Measurements from ENCODE around the gene CUX1.

The CUX1 gene

GRCh38 chr7:101780281-101780680, 37.1 kb upstream of the CUX1 start:
- ChIA-PET POLR2A (no interaction called here), CTCF (no interaction called here)
- H3K4me1 ChIP-seq (ENCODE audit: control insufficient read depth, insufficient read depth, low read length): no peaks in the 10 kb centered on the region
- no peaks in the 10 kb centered on the region for H3K9me3 ChIP-seq (ENCODE audit: control insufficient read depth, insufficient read depth, low read depth, low read length)
- no peak overlapping the region for H3K4me3 ChIP-seq (ENCODE audit: low read depth, low read length)
- no peaks in the 10 kb centered on the region for H3K36me3 ChIP-seq (ENCODE audit: control insufficient read depth in 2 of 2, insufficient read depth in 1 of 2, low read length in 2 of 2)
- no peak for TF ChIP-seq ZNF529 (tag by site-specific recombination; IDR thresholded peaks at IDR 0.05; ENCODE audit: insufficient replicate concordance)
- TF ChIP-seq ZFP41 (tag by site-specific recombination; IDR thresholded peaks at IDR 0.05; ENCODE audit: borderline replicate concordance): no peak
- TF ChIP-seq KLF8 (tag by site-specific recombination; IDR thresholded peaks at IDR 0.05): no peak
- TF ChIP-seq ZNF433 (tag by site-specific recombination; IDR thresholded peaks at IDR 0.05; ENCODE audit: low read depth): no peak
- TF ChIP-seq ZNF10 (tag by site-specific recombination; IDR thresholded peaks at IDR 0.05): no peak
- no peak for TF ChIP-seq GFI1B (tag by site-specific recombination; IDR thresholded peaks at IDR 0.05)
- no peak for TF ChIP-seq ZNF16 (tag by site-specific recombination; IDR thresholded peaks at IDR 0.05; ENCODE audit: low read depth)
- TF ChIP-seq SP7 (tag by site-specific recombination; IDR thresholded peaks at IDR 0.05): no peak
- no peak for TF ChIP-seq MYNN (tag by site-specific recombination; IDR thresholded peaks at IDR 0.05; ENCODE audit: borderline replicate concordance)
- TF ChIP-seq TSHZ1 (tag by site-specific recombination; IDR thresholded peaks at IDR 0.05; ENCODE audit: borderline replicate concordance): no peak
- TF ChIP-seq, protein P1, sequence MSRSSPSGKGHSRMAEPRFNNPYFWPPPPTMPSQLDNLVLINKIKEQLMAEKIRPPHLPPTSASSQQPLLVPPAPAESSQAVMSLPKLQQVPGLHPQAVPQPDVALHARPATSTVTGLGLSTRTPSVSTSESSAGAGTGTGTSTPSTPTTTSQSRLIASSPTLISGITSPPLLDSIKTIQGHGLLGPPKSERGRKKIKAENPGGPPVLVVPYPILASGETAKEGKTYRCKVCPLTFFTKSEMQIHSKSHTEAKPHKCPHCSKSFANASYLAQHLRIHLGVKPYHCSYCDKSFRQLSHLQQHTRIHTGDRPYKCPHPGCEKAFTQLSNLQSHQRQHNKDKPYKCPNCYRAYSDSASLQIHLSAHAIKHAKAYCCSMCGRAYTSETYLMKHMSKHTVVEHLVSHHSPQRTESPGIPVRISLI (tag by site-specific recombination; IDR thresholded peaks at IDR 0.05): no peak
- TF ChIP-seq ZNF202 (tag by site-specific recombination; IDR thresholded peaks at IDR 0.05; ENCODE audit: borderline replicate concordance): no peak
- no peak for TF ChIP-seq ZNF211 (tag by site-specific recombination; IDR thresholded peaks at IDR 0.05; ENCODE audit: low read depth)
- no peak for TF ChIP-seq ZNF571 (tag by site-specific recombination; IDR thresholded peaks at IDR 0.05)
- no peak for TF ChIP-seq TCF7L2 (IDR thresholded peaks at IDR 0.05; ENCODE audit: borderline replicate concordance, low read depth, low read length)
- no peak overlapping the region for H3K27ac ChIP-seq (ENCODE audit: extremely low read depth, low read depth, low read length)

GRCh38 chr7:101781439-101781838, 36.0 kb upstream of the CUX1 start:
- H3K36me3 ChIP-seq (ENCODE audit: control insufficient read depth in 2 of 2, insufficient read depth in 1 of 2, low read length in 2 of 2): no peaks in the 10 kb centered on the region
- TF ChIP-seq, protein P2, sequence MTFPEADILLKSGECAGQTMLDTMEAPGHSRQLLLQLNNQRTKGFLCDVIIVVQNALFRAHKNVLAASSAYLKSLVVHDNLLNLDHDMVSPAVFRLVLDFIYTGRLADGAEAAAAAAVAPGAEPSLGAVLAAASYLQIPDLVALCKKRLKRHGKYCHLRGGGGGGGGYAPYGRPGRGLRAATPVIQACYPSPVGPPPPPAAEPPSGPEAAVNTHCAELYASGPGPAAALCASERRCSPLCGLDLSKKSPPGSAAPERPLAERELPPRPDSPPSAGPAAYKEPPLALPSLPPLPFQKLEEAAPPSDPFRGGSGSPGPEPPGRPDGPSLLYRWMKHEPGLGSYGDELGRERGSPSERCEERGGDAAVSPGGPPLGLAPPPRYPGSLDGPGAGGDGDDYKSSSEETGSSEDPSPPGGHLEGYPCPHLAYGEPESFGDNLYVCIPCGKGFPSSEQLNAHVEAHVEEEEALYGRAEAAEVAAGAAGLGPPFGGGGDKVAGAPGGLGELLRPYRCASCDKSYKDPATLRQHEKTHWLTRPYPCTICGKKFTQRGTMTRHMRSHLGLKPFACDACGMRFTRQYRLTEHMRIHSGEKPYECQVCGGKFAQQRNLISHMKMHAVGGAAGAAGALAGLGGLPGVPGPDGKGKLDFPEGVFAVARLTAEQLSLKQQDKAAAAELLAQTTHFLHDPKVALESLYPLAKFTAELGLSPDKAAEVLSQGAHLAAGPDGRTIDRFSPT (tag by site-specific recombination; IDR thresholded peaks at IDR 0.05): no peak
- TF ChIP-seq, protein P3, sequence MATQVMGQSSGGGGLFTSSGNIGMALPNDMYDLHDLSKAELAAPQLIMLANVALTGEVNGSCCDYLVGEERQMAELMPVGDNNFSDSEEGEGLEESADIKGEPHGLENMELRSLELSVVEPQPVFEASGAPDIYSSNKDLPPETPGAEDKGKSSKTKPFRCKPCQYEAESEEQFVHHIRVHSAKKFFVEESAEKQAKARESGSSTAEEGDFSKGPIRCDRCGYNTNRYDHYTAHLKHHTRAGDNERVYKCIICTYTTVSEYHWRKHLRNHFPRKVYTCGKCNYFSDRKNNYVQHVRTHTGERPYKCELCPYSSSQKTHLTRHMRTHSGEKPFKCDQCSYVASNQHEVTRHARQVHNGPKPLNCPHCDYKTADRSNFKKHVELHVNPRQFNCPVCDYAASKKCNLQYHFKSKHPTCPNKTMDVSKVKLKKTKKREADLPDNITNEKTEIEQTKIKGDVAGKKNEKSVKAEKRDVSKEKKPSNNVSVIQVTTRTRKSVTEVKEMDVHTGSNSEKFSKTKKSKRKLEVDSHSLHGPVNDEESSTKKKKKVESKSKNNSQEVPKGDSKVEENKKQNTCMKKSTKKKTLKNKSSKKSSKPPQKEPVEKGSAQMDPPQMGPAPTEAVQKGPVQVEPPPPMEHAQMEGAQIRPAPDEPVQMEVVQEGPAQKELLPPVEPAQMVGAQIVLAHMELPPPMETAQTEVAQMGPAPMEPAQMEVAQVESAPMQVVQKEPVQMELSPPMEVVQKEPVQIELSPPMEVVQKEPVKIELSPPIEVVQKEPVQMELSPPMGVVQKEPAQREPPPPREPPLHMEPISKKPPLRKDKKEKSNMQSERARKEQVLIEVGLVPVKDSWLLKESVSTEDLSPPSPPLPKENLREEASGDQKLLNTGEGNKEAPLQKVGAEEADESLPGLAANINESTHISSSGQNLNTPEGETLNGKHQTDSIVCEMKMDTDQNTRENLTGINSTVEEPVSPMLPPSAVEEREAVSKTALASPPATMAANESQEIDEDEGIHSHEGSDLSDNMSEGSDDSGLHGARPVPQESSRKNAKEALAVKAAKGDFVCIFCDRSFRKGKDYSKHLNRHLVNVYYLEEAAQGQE (tag by site-specific recombination; IDR thresholded peaks at IDR 0.05): peak; percentile 53
- no peak overlapping the region for H3K27ac ChIP-seq (ENCODE audit: extremely low read depth, low read depth, low read length)
- no peaks in the 10 kb centered on the region for H3K4me1 ChIP-seq (ENCODE audit: control insufficient read depth, insufficient read depth, low read length)
- no peaks in the 10 kb centered on the region for H3K9me3 ChIP-seq (ENCODE audit: control insufficient read depth, insufficient read depth, low read depth, low read length)
- no peak overlapping the region for H3K4me3 ChIP-seq (ENCODE audit: low read depth, low read length)
- ChIA-PET POLR2A (no interaction called here), CTCF (no interaction called here)
